ENCODE results near the gene MCAM.

MCAM gene

GRCh38 chr11:119344291-119345010 is 27.5 kb upstream of the MCAM start:
- no peak for DNase-seq (ENCODE audit: low spot score)

DNA sequence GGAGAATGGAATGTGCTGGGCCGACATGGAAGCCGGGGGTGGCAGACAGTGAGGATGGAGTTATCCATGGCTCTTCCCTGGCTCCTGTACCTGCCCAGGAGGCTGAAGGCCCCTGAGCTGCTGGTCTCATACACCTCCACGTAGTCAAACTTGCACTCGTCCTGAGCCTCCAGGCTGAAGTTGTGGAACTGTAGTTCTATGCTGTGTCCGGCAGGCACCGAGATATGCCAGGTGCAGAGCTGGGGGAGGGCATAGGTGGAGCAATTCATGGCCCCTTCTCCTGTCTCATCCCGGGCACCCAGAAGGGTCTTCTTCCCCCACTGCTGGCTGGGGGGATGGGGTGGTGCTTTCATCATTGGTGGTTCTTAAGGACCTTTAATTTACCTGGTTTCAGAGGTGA is 26.8 kb upstream of the MCAM start:
- DNase-seq (ENCODE audit: low spot score): no peak

- DNase-seq (ENCODE audit: low spot score): no peak
Measured at GRCh38 chr11:119342362-119343130, 25.6 kb upstream of the MCAM start.

GRCh38 chr11:119342023-119342300 is 25.0 kb upstream of the MCAM start:
- no peak for DNase-seq (ENCODE audit: low spot score)

DNA sequence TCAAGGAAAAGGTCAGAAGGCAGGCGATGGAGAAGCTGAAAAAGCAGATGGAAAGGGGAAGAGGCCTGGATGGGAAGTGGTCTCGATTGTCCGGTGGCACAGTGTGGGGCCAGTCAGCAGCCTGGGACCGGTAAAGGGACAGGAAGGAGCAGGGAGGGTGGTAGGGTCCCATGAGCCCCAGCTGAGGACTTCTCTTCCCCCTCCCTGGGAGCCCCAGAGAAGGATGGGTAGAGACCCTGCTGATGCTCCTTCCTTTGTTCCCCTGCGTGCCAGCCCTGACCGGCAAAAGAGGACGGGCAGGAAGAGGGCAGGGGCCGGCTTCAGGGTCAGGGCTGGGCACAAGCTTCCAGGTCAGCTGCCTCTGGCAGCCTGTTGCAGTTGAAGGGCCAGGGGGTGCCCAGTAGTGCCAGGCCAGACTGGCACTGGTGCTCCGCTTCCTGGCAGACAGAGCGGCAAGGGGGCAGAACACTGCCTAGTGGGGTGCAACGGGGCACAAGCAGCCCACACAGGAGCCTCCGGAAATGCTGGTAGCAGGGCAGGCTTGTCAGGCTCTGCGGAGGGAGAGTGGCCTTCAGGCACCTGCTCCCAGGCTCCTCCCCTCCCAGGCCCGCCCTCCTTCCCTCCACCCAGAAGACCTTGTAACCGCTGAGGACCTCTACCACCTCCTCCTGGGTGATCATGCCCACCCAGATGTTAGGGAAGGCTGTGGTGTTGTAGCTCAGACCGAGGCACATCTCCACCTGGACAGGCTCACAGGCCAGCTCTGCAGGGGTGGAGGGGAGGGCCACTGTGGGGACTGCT is 24.5 kb upstream of the MCAM start:
- DNase-seq (ENCODE audit: low spot score): no peak

GRCh38 chr11:119340335-119341221 is 23.6 kb upstream of the MCAM start, which contains the start of gene C1QTNF5:
C1QTNF5 (minus strand) TSS chr11:119340883; CDS start chr11:119340397, 486 bp downstream.
- DNase-seq (ENCODE audit: low spot score): no peak

- DNase-seq (ENCODE audit: low spot score): no peak
Measured at GRCh38 chr11:119339589-119340334, 22.8 kb upstream of the MCAM start.

GRCh38 chr11:119338965-119339588 is 22.1 kb upstream of the MCAM start:
- DNase-seq (ENCODE audit: low spot score): no peak

DNA sequence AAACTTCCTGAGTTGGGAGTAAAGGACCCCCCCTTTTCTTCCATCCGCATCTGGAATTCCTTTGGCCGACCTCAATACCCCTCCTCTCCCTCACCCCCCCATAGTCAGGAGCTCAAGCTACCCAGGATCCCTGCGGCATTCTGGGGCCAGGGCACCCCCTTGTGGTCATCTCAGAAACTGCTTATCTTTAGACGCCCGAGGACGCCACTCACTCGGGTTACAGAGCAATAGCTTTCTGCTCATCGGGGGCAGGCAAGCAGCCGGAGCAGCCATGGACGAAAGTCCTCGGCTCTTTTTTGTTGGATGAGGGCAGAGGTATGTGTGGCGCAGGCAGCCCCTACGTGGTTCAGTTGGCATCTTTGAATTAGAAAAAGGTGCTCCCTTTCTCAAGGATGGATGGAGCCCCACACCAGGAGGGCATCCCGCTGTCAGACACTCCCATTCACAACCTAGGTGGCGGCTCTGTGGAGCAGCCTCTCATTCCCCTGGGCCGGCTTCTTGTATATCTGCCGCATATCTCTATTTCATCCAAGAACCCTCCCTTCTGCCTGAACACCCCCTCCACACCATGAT is 21.5 kb upstream of the MCAM start:
- peak; percentile 63 for DNase-seq (ENCODE audit: low spot score)

- DNase-seq (ENCODE audit: low spot score): no peak
Measured at GRCh38 chr11:119337581-119338317, 20.8 kb upstream of the MCAM start.

- no peak for DNase-seq (ENCODE audit: low spot score)
Measured at GRCh38 chr11:119336744-119337469, 20.0 kb upstream of the MCAM start.

DNA sequence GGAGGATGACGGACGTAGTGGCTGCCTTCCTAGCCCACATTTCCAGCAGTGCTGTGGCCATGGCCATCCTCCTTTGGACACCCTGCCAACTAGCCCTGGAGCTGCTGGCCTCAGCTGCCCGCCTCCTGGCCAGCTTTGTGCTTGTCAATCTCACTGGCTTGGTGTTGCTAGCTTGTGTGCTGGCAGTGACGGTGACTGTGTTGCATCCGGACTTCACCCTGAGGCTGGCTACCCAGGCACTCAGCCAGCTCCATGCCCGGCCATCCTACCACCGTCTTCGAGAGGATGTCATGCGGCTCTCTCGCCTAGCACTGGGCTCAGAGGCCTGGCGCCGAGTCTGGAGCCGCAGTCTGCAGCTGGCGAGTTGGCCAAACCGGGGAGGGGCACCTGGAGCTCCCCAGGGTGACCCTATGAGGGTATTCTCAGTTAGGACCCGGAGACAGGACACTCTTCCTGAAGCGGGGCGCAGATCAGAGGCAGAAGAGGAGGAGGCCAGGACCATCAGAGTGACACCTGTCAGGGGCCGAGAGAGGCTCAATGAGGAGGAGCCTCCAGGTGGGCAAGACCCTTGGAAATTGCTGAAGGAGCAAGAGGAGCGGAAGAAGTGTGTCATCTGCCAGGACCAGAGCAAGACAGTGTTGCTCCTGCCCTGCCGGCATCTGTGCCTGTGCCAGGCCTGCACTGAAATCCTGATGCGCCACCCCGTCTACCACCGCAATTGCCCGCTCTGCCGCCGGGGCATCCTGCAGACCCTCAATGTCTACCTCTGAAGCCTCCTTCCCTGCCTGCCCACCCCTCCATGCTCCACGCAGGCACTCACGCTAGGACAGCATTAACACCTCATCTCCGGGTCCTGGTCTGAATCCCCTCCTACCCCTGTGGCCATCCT is 19.0 kb upstream of the MCAM start:
- DNase-seq (ENCODE audit: low spot score): no peak

DNA sequence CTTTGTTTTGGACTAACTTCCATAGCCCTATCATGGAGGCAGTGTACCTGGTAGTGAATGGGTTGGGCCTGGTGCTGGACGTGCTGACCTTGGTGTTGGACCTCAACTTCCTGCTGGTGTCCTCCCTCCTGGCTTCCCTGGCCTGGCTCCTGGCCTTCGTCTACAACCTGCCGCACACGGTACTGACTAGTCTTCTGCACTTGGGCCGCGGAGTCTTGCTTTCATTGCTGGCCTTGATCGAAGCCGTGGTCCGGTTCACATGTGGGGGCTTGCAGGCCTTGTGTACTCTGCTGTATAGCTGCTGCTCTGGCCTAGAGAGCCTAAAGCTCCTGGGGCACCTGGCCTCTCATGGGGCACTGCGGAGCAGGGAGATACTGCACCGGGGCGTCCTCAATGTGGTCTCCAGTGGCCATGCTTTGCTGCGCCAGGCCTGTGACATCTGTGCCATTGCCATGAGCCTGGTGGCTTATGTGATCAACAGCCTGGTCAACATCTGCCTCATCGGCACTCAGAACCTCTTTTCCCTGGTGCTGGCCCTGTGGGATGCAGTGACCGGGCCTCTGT is 18.2 kb upstream of the MCAM start:
- no peak for DNase-seq (ENCODE audit: low spot score)

DNA sequence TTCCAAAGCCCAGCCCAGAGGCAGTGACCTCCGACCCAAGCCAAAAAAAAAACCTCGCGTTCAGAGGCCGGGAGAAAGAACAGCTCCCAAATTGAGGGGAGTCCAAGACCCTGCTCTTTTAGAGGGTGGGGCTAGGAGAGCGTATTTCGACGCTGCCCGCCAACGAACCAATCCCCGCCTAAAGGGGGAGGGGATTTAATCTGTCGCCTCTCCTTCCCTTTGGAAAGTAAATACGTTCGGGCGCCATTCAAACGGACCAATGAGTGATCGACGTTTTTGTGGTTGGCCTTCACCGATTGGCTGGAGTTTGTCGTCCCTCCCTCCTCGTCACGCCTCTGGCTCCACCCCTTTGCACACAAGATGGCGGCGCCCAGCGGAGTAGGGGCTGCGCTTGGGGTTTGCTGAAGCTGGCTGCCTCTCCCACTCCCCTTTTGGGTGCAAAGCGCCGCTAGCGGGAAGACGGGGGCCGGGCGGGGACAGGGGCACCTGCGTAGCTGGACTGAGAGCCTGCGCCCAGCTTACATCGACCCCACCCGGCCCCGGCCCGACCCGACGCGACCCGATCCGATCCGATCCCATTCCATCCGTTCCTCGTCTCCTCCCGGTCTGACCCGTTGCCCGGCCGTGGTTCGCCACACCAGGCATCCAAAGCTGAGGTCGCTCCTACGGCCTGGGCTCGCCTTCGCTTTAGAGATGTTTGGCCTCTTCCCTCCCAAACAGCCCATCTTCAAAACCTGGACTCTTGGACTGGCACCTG is 17.4 kb upstream of the MCAM start, which contains the start of gene RNF26:
Gene RNF26, plus strand, starts transcription at position 354 of the 757 bp plus-strand sequence. CDS start 596 bp downstream, outside the sequence.
- DNase-seq (ENCODE audit: low spot score): peak; percentile 97

DNA sequence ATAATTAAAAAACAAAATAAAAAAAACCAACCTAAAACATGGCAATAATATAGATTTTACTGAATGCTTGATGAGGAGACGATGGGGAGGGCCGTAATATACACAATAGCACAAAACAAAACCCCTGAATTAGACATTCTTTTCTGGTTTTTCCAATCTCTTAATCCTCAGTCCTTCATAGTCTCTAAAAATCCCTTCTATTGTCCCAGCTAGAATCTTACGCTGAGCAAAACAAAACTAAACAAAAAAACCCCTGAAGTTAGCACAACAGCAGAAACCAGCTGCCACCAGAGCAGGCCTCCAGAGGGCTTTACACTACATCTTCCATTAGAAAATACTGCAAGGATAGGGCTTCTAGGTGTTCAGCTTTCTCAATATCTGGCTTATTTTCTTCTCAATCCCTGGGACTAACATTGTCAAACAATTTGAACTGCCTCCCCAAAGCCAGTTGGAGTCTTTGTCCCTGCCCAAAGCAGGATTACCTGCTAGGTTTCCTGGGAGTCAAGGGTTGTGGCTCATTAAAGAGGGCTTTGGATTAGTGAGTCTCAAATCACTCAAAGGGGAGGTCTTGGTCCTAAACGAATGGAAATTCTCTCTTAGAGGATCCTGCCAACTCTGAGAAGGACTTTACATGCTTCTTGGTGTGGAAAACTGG is 15.3 kb upstream of the MCAM start:
- no peak for DNase-seq (ENCODE audit: low spot score)

GRCh38 chr11:119330237-119330636 is 13.3 kb upstream of the MCAM start:
- no peak for DNase-seq (ENCODE audit: low spot score)

Data from SW480 (cell line).